Bronchial epithelial cell (primary cell): ENCODE results near the gene RPGRIP1. TPM values are rescaled to one million over a fixed set of nuclear protein-coding genes. Genes with fewer than 3 reads are reported as not detected.

Source experiments
- DNase-seq: peaks from one replicate; pipeline ENCODE4 v3.0.0-alpha.2; 2010; ENCODE audit warnings: low read depth
- FAIRE-seq: peaks from 2 replicates; lab custom pipeline; 2011; peaks lifted over from hg19 to GRCh38; lab: Jason Lieb, UNC
- H3K27me3 ChIP-seq: 2 replicates; pipeline ENCODE4 v1.5.1; 2011; ENCODE audit warnings: low read length; ENCODE audit not compliant: control insufficient read depth, insufficient read depth
- H3K36me3 ChIP-seq: 2 replicates; pipeline ENCODE4 v1.5.1; 2011; ENCODE audit warnings: low read length; ENCODE audit not compliant: control insufficient read depth, insufficient read depth
- H3K4me3 ChIP-seq: 2 replicates; pipeline ENCODE4 v1.5.1; 2011; ENCODE audit warnings: mild to moderate bottlenecking, low read depth, low read length, control low read depth
- CTCF ChIP-seq: IDR thresholded peaks from 2 replicates; pipeline ENCODE4 v1.5.1; 2011; ENCODE audit warnings: mild to moderate bottlenecking, moderate library complexity, low read length, control low read depth, inconsistent platforms; ENCODE audit not compliant: insufficient read depth, severe bottlenecking
- total RNA-seq: library from RNA; depleted of rRNA; stranded (reverse); fragments of >200 nt; gene quantifications from 2 replicates; pipeline ENCODE4 v1.2.1, GENCODE V29; 2014

RPGRIP1 gene
- total RNA-seq, 1 donor from 2014 or later: not detected

GRCh38 chr14:21313512-21313911 lies 33.6 kb downstream of the RPGRIP1 start:
- H3K4me3 ChIP-seq: no peak overlapping the region
- no peaks in the 10 kb centered on the region for H3K36me3 ChIP-seq
- no peak for TF ChIP-seq CTCF
- DNase-seq (no peak), FAIRE-seq (no peak)
- H3K27me3 ChIP-seq: no peaks in the 10 kb centered on the region

- no peaks in the 10 kb centered on the region for H3K36me3 ChIP-seq
- no peaks in the 10 kb centered on the region for H3K27me3 ChIP-seq
- no peak overlapping the region for H3K4me3 ChIP-seq
- no peak for DNase-seq
- no peak for FAIRE-seq
- no peak for TF ChIP-seq CTCF
Observed at GRCh38 chr14:21317398-21317797, 37.5 kb downstream of the RPGRIP1 start.

- Histone ChIP-seq H3K36me3 (no peaks in the 10 kb centered on the region), H3K4me3 (no peak overlapping the region), H3K27me3 (no peaks in the 10 kb centered on the region)
- no peak for DNase-seq
- no peak for TF ChIP-seq CTCF
- no peak for FAIRE-seq
Observed at GRCh38 chr14:21320913-21321312, 41.0 kb downstream of the RPGRIP1 start.

- no peak overlapping the region for H3K4me3 ChIP-seq
- H3K36me3 ChIP-seq: no peaks in the 10 kb centered on the region
- TF ChIP-seq CTCF: no peak
- no peak for DNase-seq
- H3K27me3 ChIP-seq: no peaks in the 10 kb centered on the region
- FAIRE-seq: no peak
Observed at GRCh38 chr14:21322716-21323115, 42.8 kb downstream of the RPGRIP1 start.

GRCh38 chr14:21326972-21327371 lies 47.1 kb downstream of the RPGRIP1 start:
- DNase-seq: no peak
- FAIRE-seq: no peak
- no peak overlapping the region for H3K4me3 ChIP-seq

More at GRCh38 chr14:21326972-21327371, 47.1 kb downstream of the RPGRIP1 start:
- no peaks in the 10 kb centered on the region for H3K36me3 ChIP-seq
- H3K27me3 ChIP-seq: no peaks in the 10 kb centered on the region
- no peak for TF ChIP-seq CTCF

Other genes with a start within 250 kb of the RPGRIP1 start
- gene TPPP2, start 249.9 kb upstream of the RPGRIP1 start, total RNA-seq: not detected in 2 replicates
- not detected in 2 replicates for gene RNASE13, start 245.3 kb upstream of the RPGRIP1 start, total RNA-seq
- gene RNASE7, start 237.7 kb upstream of the RPGRIP1 start, total RNA-seq: 8.2 and 12.1 TPM in 2 replicates
- gene RNASE8, start 222.3 kb upstream of the RPGRIP1 start, total RNA-seq: not detected in 2 replicates
- gene ARHGEF40, start 209.8 kb upstream of the RPGRIP1 start, total RNA-seq: 3.3 and 6.8 TPM in 2 replicates
- gene ZNF219, start 181.4 kb upstream of the RPGRIP1 start, total RNA-seq: 7.8 and 8.2 TPM in 2 replicates
- gene TMEM253, start 179.0 kb upstream of the RPGRIP1 start, total RNA-seq: under 0.01 and 0.51 TPM in 2 replicates
- not detected in 2 replicates for gene OR5AU1, start 124.0 kb upstream of the RPGRIP1 start, total RNA-seq
- 870 and 967 TPM in 2 replicates for gene HNRNPC, start 10.6 kb upstream of the RPGRIP1 start, total RNA-seq
- gene SUPT16H, start 103.9 kb downstream of the RPGRIP1 start, total RNA-seq: 55.8 and 57.0 TPM in 2 replicates
- 29.7 and 41.1 TPM in 2 replicates for gene CHD8, start 176.0 kb downstream of the RPGRIP1 start, total RNA-seq
- 17.4 and 17.8 TPM in 2 replicates for gene RAB2B, start 196.9 kb downstream of the RPGRIP1 start, total RNA-seq
- 16.6 and 23.0 TPM in 2 replicates for gene TOX4, start 197.1 kb downstream of the RPGRIP1 start, total RNA-seq
- gene METTL3, start 231.3 kb downstream of the RPGRIP1 start, total RNA-seq: 34.3 and 53.2 TPM in 2 replicates
- under 0.01 and 0.13 TPM in 2 replicates for gene SALL2, start 246.3 kb downstream of the RPGRIP1 start, total RNA-seq